Subcutaneous abdominal adipose tissue (tissue), 5 donors: Measurements from ENCODE around the gene DYNLL2.

Source experiments
- H3K27ac ChIP-seq: one replicate; pipeline ENCODE4 v1.7.0; 2013; ENCODE audit warnings: low read depth, mild to moderate bottlenecking, inconsistent platforms, low read length, moderate library complexity
- H3K27me3 ChIP-seq, 5 donors: one replicate each; pipeline ENCODE4 v1.7.0; 2013; ENCODE audit warnings: low read length in 5 of 5, inconsistent platforms in 1 of 5; ENCODE audit not compliant: control insufficient read depth in 5 of 5, insufficient read depth in 4 of 5
- H3K36me3 ChIP-seq, 5 donors: one replicate each; pipeline ENCODE4 v1.7.0; 2013; ENCODE audit warnings: low read length in 5 of 5; ENCODE audit not compliant: control insufficient read depth in 5 of 5, insufficient read depth in 5 of 5
- H3K4me1 ChIP-seq, 5 donors: one replicate each; pipeline ENCODE4 v1.7.0; 2013; ENCODE audit warnings: low read length in 5 of 5, mild to moderate bottlenecking in 3 of 5, moderate library complexity in 1 of 5; ENCODE audit not compliant: control insufficient read depth in 5 of 5, insufficient read depth in 5 of 5
- H3K4me3 ChIP-seq, 5 donors: one replicate each; pipeline ENCODE4 v1.7.0; 2013; ENCODE audit warnings: low read length in 5 of 5, low read depth in 1 of 5
- H3K9ac ChIP-seq, 5 donors: one replicate each; pipeline ENCODE4 v1.7.0; 2013; ENCODE audit warnings: low read length in 5 of 5, mild to moderate bottlenecking in 4 of 5, moderate library complexity in 3 of 5
- H3K9me3 ChIP-seq, 5 donors: one replicate each; pipeline ENCODE4 v1.7.0; 2013; ENCODE audit warnings: low read length in 5 of 5; ENCODE audit not compliant: control insufficient read depth in 5 of 5
- donor health status: healthy.
- donor health status: healthy.
- donor health status: healthy.
- donor health status: healthy.
- donor health status: healthy.

DYNLL2 gene

GRCh38 chr17:58050966-58051365, 32.3 kb upstream of the DYNLL2 start:
- Histone ChIP-seq H3K4me3 (no peak overlapping the region), H3K36me3 (no peaks in the 10 kb centered on the region)

GRCh38 chr17:58051468-58051867, 31.8 kb upstream of the DYNLL2 start:
- H3K9me3 ChIP-seq = no peaks in the 10 kb centered on the region
- no peaks in the 10 kb centered on the region for H3K4me1 ChIP-seq
- H3K36me3 ChIP-seq = no peaks in the 10 kb centered on the region
- H3K9ac ChIP-seq = no peak overlapping the region
- no peak overlapping the region for H3K27ac ChIP-seq
- peaks cover 0 to 5% (median 0%) of the 10 kb centered on the region in 5 donors for H3K27me3 ChIP-seq
- H3K4me3 ChIP-seq = no peak overlapping the region

More at GRCh38 chr17:58050966-58051365, 32.3 kb upstream of the DYNLL2 start:
- H3K4me1 ChIP-seq = no peaks in the 10 kb centered on the region
- no peaks in the 10 kb centered on the region for H3K9me3 ChIP-seq
- no peak overlapping the region for H3K27ac ChIP-seq
- no peak overlapping the region for H3K9ac ChIP-seq
- H3K27me3 ChIP-seq = peaks cover 0 to 8% (median 0%) of the 10 kb centered on the region in 5 donors

GRCh38 chr17:58052407-58052806, 30.8 kb upstream of the DYNLL2 start:
- Histone ChIP-seq H3K4me1 (no peaks in the 10 kb centered on the region), H3K36me3 (no peaks in the 10 kb centered on the region), H3K4me3 (no peak overlapping the region), H3K27ac (no peak overlapping the region), H3K27me3 (peaks cover 0 to 2% (median 0%) of the 10 kb centered on the region in 5 donors), H3K9ac (no peak overlapping the region), H3K9me3 (no peaks in the 10 kb centered on the region)

- Histone ChIP-seq H3K36me3 (no peaks in the 10 kb centered on the region), H3K9ac (no peak overlapping the region), H3K9me3 (no peaks in the 10 kb centered on the region), H3K27ac (no peak overlapping the region), H3K4me3 (no peak overlapping the region), H3K27me3 (peaks cover 0 to 2% (median 0%) of the 10 kb centered on the region in 5 donors), H3K4me1 (no peaks in the 10 kb centered on the region)
Observed at GRCh38 chr17:58052945-58053715, 30.1 kb upstream of the DYNLL2 start.

GRCh38 chr17:58054641-58055040, 28.6 kb upstream of the DYNLL2 start:
- Histone ChIP-seq H3K9me3 (no peaks in the 10 kb centered on the region), H3K4me3 (no peak overlapping the region), H3K4me1 (no peaks in the 10 kb centered on the region), H3K9ac (no peak overlapping the region), H3K36me3 (no peaks in the 10 kb centered on the region), H3K27ac (no peak overlapping the region), H3K27me3 (peaks cover 0 to 6% (median 2%) of the 10 kb centered on the region in 5 donors)

GRCh38 chr17:58056476-58056875, 26.7 kb upstream of the DYNLL2 start:
- no peaks in the 10 kb centered on the region for H3K9me3 ChIP-seq
- no peak overlapping the region for H3K4me3 ChIP-seq
- peaks cover 3 to 9% (median 5%) of the 10 kb centered on the region in 5 donors for H3K27me3 ChIP-seq
- H3K9ac ChIP-seq = no peak overlapping the region
- no peaks in the 10 kb centered on the region for H3K36me3 ChIP-seq
- H3K4me1 ChIP-seq = peaks cover 0 to 9% (median 2%) of the 10 kb centered on the region in 5 donors
- H3K27ac ChIP-seq = no peak overlapping the region

GRCh38 chr17:58059141-58059540, 24.1 kb upstream of the DYNLL2 start:
- no peak overlapping the region for H3K9ac ChIP-seq
- no peaks in the 10 kb centered on the region for H3K9me3 ChIP-seq
- H3K36me3 ChIP-seq = no peaks in the 10 kb centered on the region
- no peak overlapping the region for H3K27ac ChIP-seq
- H3K4me3 ChIP-seq = no peak overlapping the region
- peaks cover 0 to 9% (median 2%) of the 10 kb centered on the region in 5 donors for H3K4me1 ChIP-seq
- peaks cover 3 to 9% (median 5%) of the 10 kb centered on the region in 5 donors for H3K27me3 ChIP-seq

- H3K4me3 ChIP-seq = no peak overlapping the region
- H3K27me3 ChIP-seq = peaks cover 3 to 9% (median 5%) of the 10 kb centered on the region in 5 donors
- H3K27ac ChIP-seq = no peak overlapping the region
Observed at GRCh38 chr17:58060596-58061191, 22.5 kb upstream of the DYNLL2 start.

GRCh38 chr17:58061672-58062071, 21.5 kb upstream of the DYNLL2 start:
- H3K4me1 ChIP-seq = peaks cover 0 to 9% (median 2%) of the 10 kb centered on the region in 5 donors
- H3K9me3 ChIP-seq = no peaks in the 10 kb centered on the region
- H3K27ac ChIP-seq = no peak overlapping the region
- no peak overlapping the region for H3K9ac ChIP-seq
- H3K36me3 ChIP-seq = no peaks in the 10 kb centered on the region
- peaks cover 3 to 9% (median 5%) of the 10 kb centered on the region in 5 donors for H3K27me3 ChIP-seq
- no peak overlapping the region for H3K4me3 ChIP-seq

More at GRCh38 chr17:58060596-58061191, 22.5 kb upstream of the DYNLL2 start:
- Histone ChIP-seq H3K9ac (no peak overlapping the region), H3K36me3 (no peaks in the 10 kb centered on the region), H3K4me1 (peaks cover 0 to 9% (median 2%) of the 10 kb centered on the region in 5 donors), H3K9me3 (no peaks in the 10 kb centered on the region)

GRCh38 chr17:58065238-58065637, 18.0 kb upstream of the DYNLL2 start:
- H3K27me3 ChIP-seq = peaks cover 1 to 5% (median 4%) of the 10 kb centered on the region in 5 donors
- H3K4me3 ChIP-seq = no peak overlapping the region
- H3K36me3 ChIP-seq = no peaks in the 10 kb centered on the region
- H3K9ac ChIP-seq = no peak overlapping the region
- H3K4me1 ChIP-seq = peaks cover 0 to 7% (median 2%) of the 10 kb centered on the region in 5 donors
- no peak overlapping the region for H3K27ac ChIP-seq
- H3K9me3 ChIP-seq = no peaks in the 10 kb centered on the region
